OCI-LY7 (cell line): Measurements from ENCODE around the gene GALNT10.

Source experiments
- CTCF ChIP-seq: fragments of 200-600 bp; sonication (generic); conservative IDR thresholded peaks from 2 replicates; pipeline ENCODE4 v1.5.1; 2014; ENCODE audit warnings: mild to moderate bottlenecking, antibody characterized with exemption, low read length, moderate library complexity, mixed read lengths
- EZH2phosphoT487 ChIP-seq: fragments of 200-600 bp; sonication (generic); IDR thresholded peaks from 2 replicates; pipeline ENCODE4 v1.6.1; 2018; ENCODE audit warnings: low read depth, borderline replicate concordance, mild to moderate bottlenecking, mixed run types, antibody characterized with exemption, low read length, moderate library complexity, mixed read lengths

DNA sequence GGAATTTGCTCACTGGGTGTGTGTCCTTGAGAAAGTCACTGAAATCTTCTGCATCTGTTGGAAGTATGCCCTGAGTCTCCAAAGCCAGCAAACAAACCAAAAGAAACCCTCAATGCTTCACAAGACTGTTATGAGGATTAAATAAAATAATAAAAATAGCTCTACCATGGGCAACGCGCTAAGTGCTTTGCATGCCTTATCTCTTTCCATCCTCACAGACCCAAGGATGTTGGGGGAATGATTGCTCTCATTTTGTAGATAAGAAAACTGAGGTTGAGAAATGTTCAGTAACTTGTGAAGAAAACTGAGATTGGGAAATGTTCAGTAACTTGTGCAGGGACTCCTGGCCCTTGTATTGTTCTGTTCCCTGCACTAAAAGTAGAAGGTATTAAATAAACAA, 279.6 kb downstream of the GALNT10 start:
- no peak for TF ChIP-seq CTCF
- TF ChIP-seq EZH2phosphoT487 = no peak
